Measurements from ENCODE around the gene ARHGAP6. TPM values are rescaled to one million over a fixed set of nuclear protein-coding genes. Genes with fewer than 3 reads are reported as not detected.
"Not testable (repeated sequence)": the region's sequence is repeated elsewhere in the genome, so short reads cannot be mapped to it uniquely, and the experiment has no call there.

The ARHGAP6 gene
- total RNA-seq, 1 donor from 2014 or later: 0.39 TPM

GRCh38 chrX:11171956-11172355, 493.8 kb downstream of the ARHGAP6 start:
- peak in 1 of 2 donors; percentile 8 for DNase-seq (ENCODE audit: low read depth in 2 of 2)

DNA sequence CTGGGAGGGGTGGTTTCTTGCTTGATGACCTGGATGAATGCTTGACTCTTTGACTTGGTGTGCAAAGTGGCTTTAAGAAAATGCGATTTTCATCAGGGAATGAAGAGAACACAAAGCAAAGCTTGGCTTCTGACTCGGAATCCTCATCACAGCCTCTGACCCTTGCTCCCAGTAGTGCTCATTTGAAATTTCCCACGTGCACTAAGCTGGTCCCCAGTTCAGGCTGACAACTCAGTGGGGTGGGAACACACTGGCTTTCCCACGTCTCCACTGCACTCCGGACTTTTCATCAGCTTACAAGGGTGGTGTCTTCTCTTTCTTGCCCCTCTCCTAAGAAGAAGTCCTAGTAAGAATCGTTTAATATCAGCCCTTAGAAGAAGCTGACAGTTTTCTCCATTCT, 501.3 kb downstream of the ARHGAP6 start:
- no peak for DNase-seq (ENCODE audit: low read depth in 2 of 2)

GRCh38 chrX:11159149-11159548, 506.6 kb downstream of the ARHGAP6 start:
- no peak for DNase-seq (ENCODE audit: low read depth in 2 of 2)

DNA sequence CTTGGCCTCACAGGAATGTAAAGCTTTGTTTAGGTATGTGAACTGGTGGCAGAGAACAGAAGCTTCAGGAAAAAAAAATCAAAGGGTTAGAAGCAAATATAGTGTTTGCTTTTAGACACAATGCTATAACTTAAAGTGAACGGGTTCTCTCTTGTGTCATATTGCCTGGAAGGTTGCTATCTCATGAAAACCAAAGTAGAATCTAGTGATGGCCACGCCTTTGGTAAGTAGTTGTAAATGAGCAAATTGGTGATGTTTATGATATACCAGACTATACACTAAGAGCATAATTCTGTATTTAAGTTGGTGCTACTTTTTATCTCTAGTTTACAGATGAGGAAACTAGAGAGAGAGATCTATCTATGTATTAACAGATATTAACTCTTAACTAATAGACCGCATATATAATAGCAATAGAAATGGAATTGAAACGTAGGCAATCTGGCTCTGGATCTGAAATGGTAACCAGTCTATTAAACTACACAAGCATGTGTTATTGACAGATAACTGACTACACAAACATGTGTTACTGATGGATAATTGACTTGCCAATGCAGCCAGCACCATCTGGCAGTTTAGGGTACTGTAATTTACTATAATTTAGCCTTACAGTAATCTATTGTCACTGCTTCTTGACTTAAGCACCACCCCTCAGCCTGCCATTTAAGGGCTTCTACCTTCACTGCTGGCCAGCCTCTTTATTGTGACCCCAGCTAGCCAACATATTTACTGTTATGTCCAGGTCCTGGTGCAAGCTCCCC, 513.7 kb downstream of the ARHGAP6 start:
- DNase-seq (ENCODE audit: low read depth in 2 of 2): no peak

- no peak for DNase-seq (ENCODE audit: low read depth in 2 of 2)
Measured at GRCh38 chrX:11148401-11148800, 517.3 kb downstream of the ARHGAP6 start.

DNA sequence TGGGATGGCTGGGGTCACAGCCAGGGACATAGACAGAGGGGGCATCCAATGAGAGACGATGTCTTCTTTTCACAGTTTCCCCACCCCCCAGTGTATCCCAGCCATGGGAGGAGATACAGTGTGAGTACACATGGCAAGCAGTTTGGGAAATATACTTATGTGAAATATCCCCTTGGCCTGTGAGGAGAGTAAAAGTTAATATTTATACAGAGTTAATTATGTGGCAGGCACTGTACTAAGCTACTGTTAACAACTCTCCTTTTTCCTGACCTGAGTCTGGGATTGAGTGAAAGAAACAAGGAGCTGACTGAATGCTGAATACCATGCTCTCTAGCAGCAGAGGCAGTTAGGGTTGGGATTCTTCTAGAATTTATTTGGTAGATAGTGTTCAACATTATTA, 519.3 kb downstream of the ARHGAP6 start:
- no peak for DNase-seq (ENCODE audit: low read depth in 2 of 2)

GRCh38 chrX:11143931-11144678, 521.6 kb downstream of the ARHGAP6 start:
- peak; percentile 66 to 77 for DNase-seq (ENCODE audit: low read depth in 2 of 2)

- no peak for DNase-seq (ENCODE audit: low read depth in 2 of 2)
Measured at GRCh38 chrX:11138498-11139390, 527.0 kb downstream of the ARHGAP6 start.

GRCh38 chrX:11137543-11138139, 528.1 kb downstream of the ARHGAP6 start:
- DNase-seq (ENCODE audit: low read depth in 2 of 2): peak; percentile 30 to 31

DNA sequence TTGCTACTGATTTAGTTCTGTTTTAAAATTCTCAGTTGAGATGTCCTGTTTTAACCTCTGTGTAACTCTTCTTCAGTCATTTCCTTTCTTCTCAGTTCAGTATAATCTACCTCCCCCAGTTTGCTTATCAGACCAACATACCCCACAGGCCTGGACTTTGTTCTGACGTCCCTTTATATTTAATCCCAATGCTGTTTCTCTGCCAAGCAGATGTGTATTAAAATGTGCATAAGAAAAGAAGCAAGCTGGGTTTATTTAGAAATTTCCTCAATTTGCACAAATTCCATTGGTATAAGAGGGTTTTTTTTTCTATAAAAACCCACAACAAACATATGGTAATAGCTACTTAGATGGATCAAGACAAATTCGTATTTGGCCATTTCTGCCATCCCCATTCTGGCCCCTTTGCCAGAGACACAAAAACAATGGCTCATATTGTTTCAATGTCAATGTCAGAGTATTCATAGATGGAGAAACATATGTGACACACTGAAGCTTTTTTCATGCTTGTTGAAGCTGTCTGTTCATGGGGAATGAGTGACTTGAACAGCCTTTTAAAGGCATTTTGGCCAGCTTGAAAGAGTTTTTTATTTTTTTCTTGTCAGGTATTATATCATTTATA, 530.0 kb downstream of the ARHGAP6 start:
- DNase-seq (ENCODE audit: low read depth in 2 of 2): no peak

GRCh38 chrX:11131146-11131545, 534.6 kb downstream of the ARHGAP6 start:
- DNase-seq (ENCODE audit: low read depth in 2 of 2): no peak

DNA sequence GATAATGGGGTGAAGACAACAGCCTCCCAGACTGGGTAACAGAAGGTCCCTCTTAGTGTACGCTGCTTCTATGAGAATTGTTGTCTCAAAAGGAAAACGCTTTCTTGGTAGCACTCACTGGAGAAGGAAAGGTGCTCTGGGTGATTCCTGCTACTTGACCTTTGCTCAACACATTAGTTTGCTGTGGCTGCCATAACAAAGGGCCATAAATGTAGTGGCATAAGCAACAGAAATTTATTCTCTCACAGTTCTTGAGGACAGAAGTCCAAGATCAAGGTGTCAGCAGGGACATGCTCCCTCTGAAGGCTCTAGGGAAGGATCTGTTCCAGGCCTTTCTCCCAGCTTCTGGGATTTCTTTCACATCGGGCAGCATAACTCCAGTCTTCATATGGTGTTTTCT, 535.6 kb downstream of the ARHGAP6 start:
- no peak for DNase-seq (ENCODE audit: low read depth in 2 of 2)

DNA sequence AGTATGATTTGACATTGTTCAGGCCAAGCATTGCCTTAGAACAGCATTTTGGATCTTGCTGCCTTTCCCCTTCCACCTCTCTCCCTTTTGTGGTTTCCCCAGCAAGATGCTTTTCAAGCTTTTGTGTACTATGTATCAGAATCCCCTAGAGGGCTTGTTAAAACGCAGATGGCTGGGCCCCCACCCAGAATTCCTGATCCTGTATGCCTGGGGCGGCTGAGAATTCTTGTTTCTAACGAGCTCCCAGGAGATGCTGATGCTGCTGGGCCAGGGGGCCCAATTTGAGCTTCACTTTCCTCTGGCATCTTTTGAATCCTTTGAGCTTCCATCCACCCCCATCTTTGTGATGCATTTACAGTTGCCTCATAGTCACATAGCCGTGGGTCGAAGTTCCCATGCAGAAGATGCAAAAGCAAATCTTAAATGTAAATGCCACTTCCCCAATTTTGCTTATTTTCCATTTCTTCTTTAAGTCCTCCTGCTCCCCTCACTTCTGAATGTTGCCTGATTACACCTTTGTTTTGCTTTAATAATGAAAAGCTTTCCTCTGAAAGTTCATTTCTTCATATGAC, 536.1 kb downstream of the ARHGAP6 start:
- no peak for DNase-seq (ENCODE audit: low read depth in 2 of 2)

DNA sequence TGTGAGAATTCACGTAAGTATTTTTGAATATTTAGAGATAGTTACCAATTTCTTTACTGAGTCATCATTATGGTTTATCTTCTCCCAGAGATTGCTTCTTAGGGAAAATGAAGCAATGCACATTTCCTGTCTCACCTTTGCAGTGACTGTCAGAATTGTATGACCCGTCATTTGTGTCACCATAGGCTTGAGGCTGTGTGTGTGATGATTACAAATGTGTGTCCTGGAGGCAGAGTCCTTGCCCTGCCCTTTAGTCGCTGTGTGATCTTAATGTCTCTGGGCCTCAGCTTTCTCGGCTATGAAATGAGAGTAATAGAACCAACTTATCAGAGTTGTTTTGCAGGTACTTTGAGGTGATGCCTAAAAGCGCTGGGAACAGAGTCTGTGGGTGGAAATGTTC, 540.7 kb downstream of the ARHGAP6 start:
- DNase-seq (ENCODE audit: low read depth in 2 of 2): no peak

DNA sequence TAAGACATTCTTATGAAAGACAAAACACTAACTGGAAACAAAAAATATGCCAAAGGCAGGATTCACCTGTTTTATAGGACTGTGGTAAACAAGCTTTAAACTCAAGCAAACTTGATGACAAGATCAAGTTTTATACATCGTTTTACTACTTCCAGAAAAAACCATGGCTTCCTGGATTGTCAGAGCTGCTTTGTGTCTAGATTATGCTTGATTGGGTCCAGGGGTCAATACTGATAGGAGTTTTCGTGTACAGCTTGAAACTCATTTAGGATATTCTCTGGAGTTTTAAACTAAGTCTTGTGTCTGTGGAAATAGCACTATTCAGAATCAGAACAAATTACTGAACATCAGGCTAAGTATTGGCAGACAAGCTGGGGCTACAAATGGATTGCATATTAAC, 541.6 kb downstream of the ARHGAP6 start:
- DNase-seq (ENCODE audit: low read depth in 2 of 2): no peak

DNA sequence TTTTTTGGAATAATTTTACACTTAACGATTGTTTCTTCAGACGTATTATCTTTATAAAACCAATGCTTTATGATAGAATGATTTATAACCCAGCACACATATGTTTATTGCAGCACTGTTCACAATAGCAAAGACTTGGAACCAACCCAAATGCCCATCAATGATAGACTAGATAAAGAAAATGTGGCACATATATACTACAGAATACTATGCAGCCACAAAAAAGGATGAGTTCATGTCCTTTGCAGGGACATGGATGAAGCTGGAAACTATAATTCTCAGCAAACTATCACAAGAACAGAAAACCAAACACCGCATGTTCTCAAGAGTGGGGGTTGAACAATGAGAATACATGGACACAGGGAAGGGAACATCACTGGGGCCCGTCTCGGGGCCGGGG, 542.6 kb downstream of the ARHGAP6 start:
- DNase-seq (ENCODE audit: low read depth in 2 of 2): not testable (repeated sequence)

- no peak for DNase-seq (ENCODE audit: low read depth in 2 of 2)
Measured at GRCh38 chrX:11119313-11119943, 546.3 kb downstream of the ARHGAP6 start.

DNA sequence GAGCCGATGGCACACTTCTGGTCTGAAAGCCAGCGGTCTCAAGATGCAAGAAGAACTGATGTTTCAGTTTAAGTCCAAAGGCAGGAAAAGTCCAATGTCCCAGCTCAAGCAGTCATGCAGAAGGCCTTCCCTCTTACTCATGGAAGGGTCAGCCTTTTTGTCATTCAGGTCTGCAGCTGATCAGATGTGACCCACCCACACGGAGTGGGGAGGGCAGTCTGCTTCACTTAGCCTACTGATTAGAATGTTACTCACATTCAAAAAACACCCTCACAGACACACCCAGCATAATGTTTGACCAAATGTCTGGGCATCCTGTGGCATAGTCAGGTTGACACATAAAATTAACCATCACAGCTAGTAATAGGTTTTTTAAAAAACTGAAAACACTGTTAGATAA, 548.0 kb downstream of the ARHGAP6 start:
- no peak for DNase-seq (ENCODE audit: low read depth in 2 of 2)

GRCh38 chrX:11113731-11114130, 552.0 kb downstream of the ARHGAP6 start:
- DNase-seq (ENCODE audit: low read depth in 2 of 2): peak in 1 of 2 donors; percentile 23

DNA sequence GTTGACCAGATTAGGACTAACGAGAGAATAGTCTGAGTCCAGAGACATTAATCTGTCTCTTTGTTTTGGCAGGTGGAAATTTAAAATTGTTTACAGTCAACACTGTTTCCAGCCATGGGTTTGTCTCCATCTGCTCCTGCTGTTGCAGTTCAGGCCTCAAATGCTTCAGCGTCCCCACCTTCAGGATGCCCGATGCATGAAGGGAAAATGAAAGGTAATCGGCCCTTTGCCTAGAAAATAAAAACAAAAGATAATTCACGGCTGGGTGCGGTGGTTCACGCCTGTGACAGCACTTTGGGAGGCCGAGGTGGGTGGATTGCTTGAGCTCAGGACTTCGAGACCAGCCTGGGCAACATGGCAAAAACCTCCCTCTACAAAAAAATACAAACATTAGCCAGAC, 553.8 kb downstream of the ARHGAP6 start:
- DNase-seq (ENCODE audit: low read depth in 2 of 2): no peak
